GM13977 (cell line): ENCODE results near the gene DNAAF5.
A peak's percentile ranks its signal among the peaks of the same experiment; 100 is the strongest.

ENCODE experiments used
- DNase-seq: peaks from one replicate; pipeline ENCODE4 v3.0.0; 2012; ENCODE audit warnings: low spot score
- in situ Hi-C: fragments of 300-500 bp; cut with MboI; formaldehyde crosslinking; loops from one replicate; pipeline ENCODE4 v1.12.0; 2022; ENCODE audit warnings: low sequenced_read_pairs, low pct_unique_long_range_greater_than_20kb, mixed read lengths, inconsistent platforms; ENCODE audit not compliant: unreplicated experiment
- TF ChIP-seq, protein P1 (sequence below): IDR thresholded peaks from 2 replicates; pipeline ENCODE4 v1.5.1; 2012; ENCODE audit warnings: mild to moderate bottlenecking, control low read depth; ENCODE audit not compliant: insufficient read depth; ENCODE audit errors: extremely low read depth, missing control alignments

Gene DNAAF5

DNA sequence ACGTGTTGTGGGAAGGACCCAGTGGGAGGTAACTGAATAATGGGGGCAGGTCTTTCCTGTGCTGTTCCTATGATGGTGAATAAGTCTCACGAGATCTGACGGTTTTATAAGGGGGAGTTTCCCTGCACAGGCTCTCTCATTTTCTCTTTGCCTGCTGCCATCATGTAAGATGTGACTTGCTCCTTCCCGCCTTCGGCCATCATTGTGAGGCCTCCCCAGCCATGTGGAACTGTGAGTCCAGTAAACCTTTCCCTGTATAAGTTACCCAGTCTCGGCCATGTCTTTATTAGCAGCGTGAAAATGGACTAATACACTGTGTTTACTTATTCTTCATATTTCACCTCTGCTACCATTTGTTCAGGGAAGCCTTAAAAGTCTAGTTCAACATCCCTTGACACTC is 2.2 kb upstream of the DNAAF5 start:
- TF ChIP-seq, protein P1, sequence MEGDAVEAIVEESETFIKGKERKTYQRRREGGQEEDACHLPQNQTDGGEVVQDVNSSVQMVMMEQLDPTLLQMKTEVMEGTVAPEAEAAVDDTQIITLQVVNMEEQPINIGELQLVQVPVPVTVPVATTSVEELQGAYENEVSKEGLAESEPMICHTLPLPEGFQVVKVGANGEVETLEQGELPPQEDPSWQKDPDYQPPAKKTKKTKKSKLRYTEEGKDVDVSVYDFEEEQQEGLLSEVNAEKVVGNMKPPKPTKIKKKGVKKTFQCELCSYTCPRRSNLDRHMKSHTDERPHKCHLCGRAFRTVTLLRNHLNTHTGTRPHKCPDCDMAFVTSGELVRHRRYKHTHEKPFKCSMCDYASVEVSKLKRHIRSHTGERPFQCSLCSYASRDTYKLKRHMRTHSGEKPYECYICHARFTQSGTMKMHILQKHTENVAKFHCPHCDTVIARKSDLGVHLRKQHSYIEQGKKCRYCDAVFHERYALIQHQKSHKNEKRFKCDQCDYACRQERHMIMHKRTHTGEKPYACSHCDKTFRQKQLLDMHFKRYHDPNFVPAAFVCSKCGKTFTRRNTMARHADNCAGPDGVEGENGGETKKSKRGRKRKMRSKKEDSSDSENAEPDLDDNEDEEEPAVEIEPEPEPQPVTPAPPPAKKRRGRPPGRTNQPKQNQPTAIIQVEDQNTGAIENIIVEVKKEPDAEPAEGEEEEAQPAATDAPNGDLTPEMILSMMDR: no peak
- no peak for DNase-seq
- in situ Hi-C loops: no loop called here

DNA sequence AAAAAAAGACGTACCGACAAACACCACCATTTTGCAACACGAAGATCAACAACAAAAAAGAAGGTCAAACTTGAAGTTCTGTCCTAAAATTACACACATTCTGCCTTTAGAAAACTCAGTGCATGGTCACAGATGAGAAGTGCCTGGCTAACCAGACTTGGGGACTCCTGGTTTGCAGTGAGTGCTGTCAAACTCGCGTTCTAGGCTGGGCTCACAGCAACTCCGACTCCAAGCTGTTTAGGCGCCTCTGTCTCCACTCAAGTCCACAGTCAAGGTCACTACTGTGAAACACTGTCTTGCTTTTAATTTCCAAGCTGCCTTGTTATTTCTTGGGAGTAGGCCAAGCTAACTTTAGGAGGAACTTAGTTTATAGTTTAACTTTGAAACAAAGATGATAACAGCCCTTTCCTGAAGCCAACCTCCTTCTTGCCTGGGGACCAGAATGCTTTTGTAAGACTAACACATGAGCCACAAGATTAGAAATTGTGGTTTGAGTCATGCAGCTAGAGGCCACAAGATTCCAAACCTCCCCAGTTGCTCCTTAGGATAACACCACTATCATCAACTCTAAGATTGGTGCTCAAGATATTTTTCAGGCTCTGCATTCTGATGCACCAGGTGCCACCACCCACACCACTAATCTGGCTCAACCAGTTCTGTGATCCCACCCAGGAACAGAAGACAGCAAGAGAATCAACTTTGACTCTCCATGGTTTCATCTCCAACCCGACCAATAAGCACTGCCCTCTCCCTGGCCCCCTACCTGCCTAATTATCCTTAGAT is 1.1 kb upstream of the DNAAF5 start:
- TF ChIP-seq, protein P1: no peak
- in situ Hi-C loops: no loop called here
- DNase-seq: no peak

DNA sequence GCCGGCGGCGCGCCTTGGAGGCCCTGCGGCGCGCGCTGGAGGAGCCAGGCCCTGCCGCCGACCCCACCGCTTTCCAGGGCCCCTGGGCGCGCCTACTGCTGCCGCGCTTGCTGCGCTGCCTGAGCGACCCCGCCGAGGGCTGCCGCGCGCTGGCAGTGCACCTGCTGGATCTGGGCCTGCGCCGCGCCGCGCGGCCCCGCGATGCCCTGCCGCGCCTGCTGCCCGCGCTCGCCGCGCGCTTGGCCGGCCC is 280 bp downstream of the DNAAF5 start:
- TF ChIP-seq, protein P1: no peak
- DNase-seq: peak; percentile 64
- in situ Hi-C loops: no loop called here

DNA sequence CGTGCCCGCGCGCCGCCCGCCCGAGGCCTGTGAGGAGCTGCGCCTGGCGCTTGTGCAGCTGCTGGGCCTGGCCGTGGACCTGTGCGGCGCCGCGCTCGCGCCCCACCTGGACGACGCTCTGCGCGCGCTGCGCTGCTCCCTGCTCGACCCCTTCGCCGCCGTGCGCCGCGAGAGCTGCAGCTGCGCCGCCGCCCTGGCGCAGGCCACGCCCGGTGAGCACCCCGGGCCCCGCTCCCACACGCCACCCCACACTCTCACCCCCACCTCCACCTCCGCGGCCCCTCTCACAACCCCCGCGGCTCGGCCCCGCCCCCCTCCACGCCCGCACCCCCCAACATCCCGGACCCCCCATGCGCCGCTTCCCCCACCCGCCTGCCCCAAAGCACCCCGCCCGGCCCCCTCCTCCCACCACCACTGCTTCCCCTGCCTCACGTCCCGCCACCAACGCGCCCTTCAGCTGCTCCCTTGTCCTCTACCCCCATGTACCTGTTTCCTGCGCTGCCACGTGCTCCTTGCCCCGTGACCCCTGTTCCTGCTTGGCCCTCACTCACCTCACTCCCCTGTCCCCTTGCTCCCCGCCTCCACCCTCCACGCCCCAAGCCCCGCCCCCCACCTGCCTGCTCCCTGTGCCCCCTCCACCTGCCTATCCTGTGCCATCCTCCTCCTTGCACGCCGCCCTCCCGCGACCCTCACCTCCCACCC is 756 bp downstream of the DNAAF5 start, which contains the start of gene PRKAR1B:
Gene PRKAR1B, minus strand, starts transcription at position 178 of the 702 bp plus-strand sequence. CDS start 15,776 bp downstream, outside the sequence.
- peak; percentile 87 for DNase-seq
- TF ChIP-seq, protein P1: no peak
- in situ Hi-C loops: no loop called here

DNA sequence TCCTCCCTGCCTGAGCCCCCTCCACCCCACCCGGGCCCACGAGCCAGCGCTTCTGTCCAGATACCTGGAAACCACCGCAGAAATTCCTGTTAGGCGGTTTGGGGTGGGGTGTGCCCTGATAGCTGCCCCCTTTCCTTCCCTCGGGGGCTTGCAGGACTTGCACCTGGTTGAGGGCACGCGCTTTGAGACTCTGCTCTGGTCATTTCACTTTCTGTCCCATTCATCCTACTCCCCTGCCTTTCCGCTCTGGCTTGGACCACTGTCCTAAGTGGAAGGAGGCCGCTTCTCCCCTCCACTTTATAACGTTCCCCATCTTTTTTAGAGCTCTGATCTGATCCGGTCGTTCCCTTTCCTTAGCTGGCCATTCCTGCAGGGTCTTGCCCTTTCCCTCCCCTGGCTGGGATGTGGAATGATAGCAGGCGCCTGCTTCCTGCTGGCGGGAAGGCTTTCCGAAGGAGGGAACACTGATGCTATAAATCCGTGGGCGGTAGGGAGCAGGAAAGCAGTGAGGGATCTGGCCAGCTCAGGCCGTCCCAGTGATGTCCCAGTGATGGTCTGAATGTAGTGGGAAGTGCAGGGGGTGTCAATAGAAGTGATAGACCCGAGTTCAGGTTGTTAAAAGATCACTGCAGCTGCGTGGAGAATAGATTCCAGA is 1.4 kb downstream of the DNAAF5 start:
- no peak for DNase-seq
- TF ChIP-seq, protein P1: no peak
- in situ Hi-C loops: no loop called here

DNA sequence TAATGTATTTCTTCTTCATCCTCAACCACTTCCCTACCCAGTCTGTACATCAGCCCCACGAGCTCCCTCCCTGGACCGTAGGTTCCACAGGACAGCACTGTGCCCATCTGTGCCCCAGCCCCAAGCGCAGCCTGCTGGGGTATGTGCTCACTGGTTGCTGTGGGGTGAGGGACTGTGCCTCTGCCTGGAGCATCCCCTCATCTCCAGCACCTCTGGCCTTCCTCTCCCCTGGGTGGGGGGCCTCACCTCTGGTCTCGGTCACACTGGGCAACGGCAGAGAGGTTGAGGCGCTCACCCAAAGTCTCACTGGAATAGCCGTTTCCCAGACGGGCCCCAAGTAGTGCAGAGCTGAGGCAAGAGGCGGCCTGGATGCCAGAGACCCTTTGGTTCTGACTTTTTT is 2.1 kb downstream of the DNAAF5 start:
- in situ Hi-C loops: no loop called here

More for the DNA sequence above, 2.1 kb downstream of the DNAAF5 start:
- TF ChIP-seq, protein P1: no peak
- no peak for DNase-seq
